Loucy (cell line): ENCODE results near the gene METTL5.
A peak's percentile ranks its signal among the peaks of the same experiment; 100 is the strongest.

Experiments used
- EZH2phosphoT487 ChIP-seq: fragments of 200-600 bp; IDR thresholded peaks from 2 replicates; pipeline ENCODE4 v1.6.1; 2018; ENCODE audit warnings: antibody characterized with exemption, mild to moderate bottlenecking, moderate library complexity, borderline replicate concordance
- TF ChIP-seq, protein P1 (sequence below): fragments of 200-600 bp; sonication (generic); conservative IDR thresholded peaks from 2 replicates; pipeline ENCODE4 v1.5.1; 2014; ENCODE audit warnings: mild to moderate bottlenecking, antibody characterized with exemption, low read length

DNA sequence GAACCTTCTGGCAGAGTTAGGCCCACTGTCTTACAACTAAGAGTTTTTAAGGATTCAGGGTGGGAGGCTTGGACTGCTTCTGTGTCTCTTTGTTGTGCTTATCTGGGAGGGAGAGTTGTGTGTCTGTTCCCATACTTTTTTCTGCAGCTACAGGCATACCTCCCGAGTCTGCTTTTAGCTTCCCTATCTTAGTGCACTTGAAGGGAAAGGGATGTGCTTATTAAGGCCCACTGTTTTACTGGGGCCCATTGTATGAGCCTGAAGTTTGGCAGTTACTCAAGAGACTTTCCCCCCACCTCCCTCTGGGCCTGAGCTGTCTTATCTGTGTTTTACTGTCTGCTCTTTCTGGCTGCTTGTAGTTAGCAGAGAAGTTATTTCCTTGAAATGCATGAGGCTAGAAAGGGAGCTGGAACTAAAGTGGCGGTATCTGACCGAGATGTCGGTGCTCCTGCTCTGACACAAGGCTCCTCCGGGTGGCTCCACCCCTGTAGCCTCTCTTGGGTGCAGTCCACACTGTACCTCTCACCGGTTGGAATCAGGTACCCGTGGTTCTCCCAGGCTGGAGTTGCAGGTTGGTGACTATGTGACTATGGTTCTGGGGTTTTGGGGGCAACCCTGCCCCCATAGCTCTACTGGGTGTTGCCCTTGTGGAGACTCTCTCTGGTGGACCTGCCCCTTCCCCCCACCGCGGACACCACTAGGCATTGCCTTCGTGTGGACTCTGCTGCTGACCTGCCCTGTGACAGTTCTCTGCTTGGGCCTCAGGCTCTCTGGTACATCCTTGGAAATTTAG, 15.4 kb upstream of the METTL5 start:
- TF ChIP-seq, protein P1, sequence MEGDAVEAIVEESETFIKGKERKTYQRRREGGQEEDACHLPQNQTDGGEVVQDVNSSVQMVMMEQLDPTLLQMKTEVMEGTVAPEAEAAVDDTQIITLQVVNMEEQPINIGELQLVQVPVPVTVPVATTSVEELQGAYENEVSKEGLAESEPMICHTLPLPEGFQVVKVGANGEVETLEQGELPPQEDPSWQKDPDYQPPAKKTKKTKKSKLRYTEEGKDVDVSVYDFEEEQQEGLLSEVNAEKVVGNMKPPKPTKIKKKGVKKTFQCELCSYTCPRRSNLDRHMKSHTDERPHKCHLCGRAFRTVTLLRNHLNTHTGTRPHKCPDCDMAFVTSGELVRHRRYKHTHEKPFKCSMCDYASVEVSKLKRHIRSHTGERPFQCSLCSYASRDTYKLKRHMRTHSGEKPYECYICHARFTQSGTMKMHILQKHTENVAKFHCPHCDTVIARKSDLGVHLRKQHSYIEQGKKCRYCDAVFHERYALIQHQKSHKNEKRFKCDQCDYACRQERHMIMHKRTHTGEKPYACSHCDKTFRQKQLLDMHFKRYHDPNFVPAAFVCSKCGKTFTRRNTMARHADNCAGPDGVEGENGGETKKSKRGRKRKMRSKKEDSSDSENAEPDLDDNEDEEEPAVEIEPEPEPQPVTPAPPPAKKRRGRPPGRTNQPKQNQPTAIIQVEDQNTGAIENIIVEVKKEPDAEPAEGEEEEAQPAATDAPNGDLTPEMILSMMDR, result peak; percentile 21; the same call in 1 of the 2 replicates
- no peak for TF ChIP-seq EZH2phosphoT487
